ENCODE data around the gene SLC38A10. TPM values are rescaled to one million over a fixed set of nuclear protein-coding genes. Genes with fewer than 3 reads are reported as not detected.

Gene SLC38A10
- polyA plus RNA-seq, 4 donors, result 48.4 to 107 (median 79.2) TPM

DNA sequence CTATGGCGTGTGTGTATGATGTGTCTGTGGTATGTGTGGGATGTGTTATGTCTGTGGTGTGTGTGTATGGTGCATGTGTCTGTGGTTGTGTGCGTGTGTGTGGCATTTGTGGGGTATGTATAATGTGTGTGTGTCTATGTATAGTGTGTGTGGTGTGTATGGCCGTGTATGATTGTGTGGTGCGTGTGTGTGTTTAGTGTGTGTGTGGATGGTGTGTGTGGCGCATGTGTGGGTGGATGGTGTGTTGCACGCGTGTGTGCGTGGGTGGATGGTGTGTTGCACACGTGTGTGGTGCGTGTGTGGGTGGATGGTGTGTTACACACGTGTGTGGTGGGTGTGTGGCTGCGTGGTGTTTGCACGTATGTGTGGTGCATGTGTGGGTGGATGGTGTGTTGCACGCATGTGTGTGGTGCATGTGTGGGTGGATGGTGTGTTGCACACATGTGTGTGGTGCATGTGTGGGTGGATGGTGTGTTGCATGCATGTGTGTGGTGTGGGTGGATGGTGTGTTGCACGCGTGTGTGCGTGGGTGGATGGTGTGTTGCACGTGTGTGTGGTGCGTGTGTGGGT is 5.6 kb upstream of the SLC38A10 start:
- no peak for DNase-seq
- no peak overlapping the region for H3K4me3 ChIP-seq (ENCODE audit: low read depth in 1 of 3, low read length in 3 of 3)
- WGBS, 3 donors, result 92 to 96% (median 94%) methylated on average over 18 to 19 of the region's 19 CpGs
- no peaks in the 10 kb centered on the region for H3K9me3 ChIP-seq (ENCODE audit: control insufficient read depth in 2 of 2, insufficient read depth in 1 of 2, low read depth in 1 of 2, low read length in 1 of 2)
- FAIRE-seq, result no peak
- H3K36me3 ChIP-seq (ENCODE audit: control insufficient read depth in 3 of 3, insufficient read depth in 2 of 3, low read depth in 1 of 3, low read length in 3 of 3), result peaks cover 0 to 5% (median 0%) of the 10 kb centered on the region in 3 donors
- peaks cover 0 to 13% (median 0%) of the 10 kb centered on the region in 3 donors for H3K4me1 ChIP-seq (ENCODE audit: control insufficient read depth in 3 of 3, insufficient read depth in 2 of 3, low read depth in 1 of 3, low read length in 2 of 3)
- no peak overlapping the region for H3K27ac ChIP-seq (ENCODE audit: low read depth in 1 of 3, low read length in 2 of 3)
- no peaks in the 10 kb centered on the region for H3K27me3 ChIP-seq (ENCODE audit: control insufficient read depth in 3 of 3, insufficient read depth in 3 of 3, low read length in 3 of 3)

DNA sequence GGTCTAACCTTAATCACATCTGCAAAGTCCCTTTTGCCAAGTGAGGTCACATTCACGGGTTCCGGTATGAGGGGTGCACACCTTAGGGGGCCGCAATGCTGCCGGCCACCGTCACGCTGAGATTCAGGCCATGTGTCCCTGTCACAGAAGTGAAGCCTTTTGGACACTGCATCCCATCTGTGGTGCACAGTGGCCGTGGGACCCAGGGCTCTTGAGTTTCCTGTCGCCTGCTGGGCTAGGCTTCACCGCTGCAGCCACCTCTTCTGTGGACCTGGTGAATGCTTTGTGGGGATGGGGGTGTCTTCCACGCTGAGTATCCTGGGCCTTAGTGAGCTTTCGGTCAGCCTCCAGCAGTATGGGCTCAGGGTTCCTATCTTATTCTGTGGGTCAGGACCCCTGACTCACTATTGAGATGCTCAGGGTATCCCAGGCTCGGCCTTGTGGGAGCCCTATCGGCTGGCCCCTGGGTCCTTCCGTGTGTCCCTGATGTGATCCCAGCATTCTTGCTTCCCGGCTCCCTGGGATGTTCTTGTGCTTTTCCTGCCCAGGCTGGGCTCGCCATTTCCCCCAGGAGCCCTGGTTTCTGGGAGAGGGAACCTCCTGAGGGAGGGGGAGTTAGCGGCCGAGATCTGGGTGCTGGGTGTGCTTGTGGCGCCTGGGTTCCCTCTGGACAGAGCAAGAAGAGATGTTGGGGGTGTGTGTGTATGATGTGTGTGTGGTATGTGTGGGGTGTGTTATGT is 4.9 kb upstream of the SLC38A10 start:
- H3K27ac ChIP-seq (ENCODE audit: low read depth in 1 of 3, low read length in 2 of 3), result no peak overlapping the region

DNA sequence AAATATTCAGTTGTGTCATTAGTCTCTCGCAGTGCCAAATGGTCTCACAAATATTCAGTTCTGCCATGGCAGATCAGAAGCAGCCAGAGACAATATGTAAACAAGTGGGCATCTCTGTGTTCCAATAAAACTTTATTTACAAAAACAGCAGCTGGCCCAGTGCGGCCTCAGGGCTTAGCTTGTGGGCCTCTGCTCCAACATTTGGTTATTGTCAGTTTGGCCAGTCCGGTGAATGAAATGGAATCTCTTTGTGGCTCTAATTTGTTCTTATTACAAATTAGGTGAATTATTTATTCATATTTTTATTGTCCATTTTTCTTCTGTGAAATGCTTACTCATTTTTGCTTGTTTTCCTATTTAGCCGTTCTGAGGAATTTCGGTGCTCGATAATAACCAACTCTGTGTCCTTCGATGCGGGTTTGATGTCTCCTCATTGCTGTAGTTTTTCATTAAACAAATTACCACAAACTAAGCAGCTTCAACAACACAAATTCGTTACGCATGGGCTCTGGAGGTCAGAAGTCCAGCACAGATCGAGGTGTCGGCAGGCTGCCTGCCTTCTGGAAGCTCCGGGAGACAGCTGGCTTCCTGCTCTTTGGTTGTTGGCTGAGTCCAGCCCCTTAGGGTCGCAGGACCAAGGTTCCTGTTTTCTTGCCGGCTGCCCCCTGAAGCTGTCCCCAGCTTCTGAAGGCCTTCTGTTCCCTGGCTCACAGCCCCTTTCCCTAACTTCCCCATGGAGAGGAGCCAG is 4.1 kb upstream of the SLC38A10 start:
- no peak for FAIRE-seq

More for the DNA sequence above, 4.9 kb upstream of the SLC38A10 start:
- no peak for DNase-seq
- Histone ChIP-seq H3K4me1 (ENCODE audit: control insufficient read depth in 3 of 3, insufficient read depth in 2 of 3, low read depth in 1 of 3, low read length in 2 of 3) (peaks cover 0 to 14% (median 0%) of the 10 kb centered on the region in 3 donors), H3K9me3 (ENCODE audit: control insufficient read depth in 2 of 2, insufficient read depth in 1 of 2, low read depth in 1 of 2, low read length in 1 of 2) (no peaks in the 10 kb centered on the region), H3K4me3 (ENCODE audit: low read depth in 1 of 3, low read length in 3 of 3) (no peak overlapping the region), H3K27me3 (ENCODE audit: control insufficient read depth in 3 of 3, insufficient read depth in 3 of 3, low read length in 3 of 3) (no peaks in the 10 kb centered on the region), H3K36me3 (ENCODE audit: control insufficient read depth in 3 of 3, insufficient read depth in 2 of 3, low read depth in 1 of 3, low read length in 3 of 3) (peaks cover 0 to 4% (median 0%) of the 10 kb centered on the region in 3 donors)
- 92 to 96% (median 93%) methylated on average over 19 of the region's 19 CpGs for WGBS, 3 donors
- no peak for FAIRE-seq

GRCh38 chr17:81298325-81298990 is 3.4 kb upstream of the SLC38A10 start:
- DNase-seq (no peak), FAIRE-seq (no peak)
- no peaks in the 10 kb centered on the region for H3K27me3 ChIP-seq (ENCODE audit: control insufficient read depth in 3 of 3, insufficient read depth in 3 of 3, low read length in 3 of 3)
- peaks cover 0 to 14% (median 0%) of the 10 kb centered on the region in 3 donors for H3K4me1 ChIP-seq (ENCODE audit: control insufficient read depth in 3 of 3, insufficient read depth in 2 of 3, low read depth in 1 of 3, low read length in 2 of 3)
- H3K36me3 ChIP-seq (ENCODE audit: control insufficient read depth in 3 of 3, insufficient read depth in 2 of 3, low read depth in 1 of 3, low read length in 3 of 3), result no peaks in the 10 kb centered on the region
- no peak overlapping the region for H3K4me3 ChIP-seq (ENCODE audit: low read depth in 1 of 3, low read length in 3 of 3)
- H3K9me3 ChIP-seq (ENCODE audit: control insufficient read depth in 2 of 2, insufficient read depth in 1 of 2, low read depth in 1 of 2, low read length in 1 of 2), result no peaks in the 10 kb centered on the region
- no peak overlapping the region for H3K27ac ChIP-seq (ENCODE audit: low read depth in 1 of 3, low read length in 2 of 3)
- 81 to 86% (median 82%) methylated on average over 11 of the region's 11 CpGs for WGBS, 3 donors

More for the DNA sequence above, 4.1 kb upstream of the SLC38A10 start:
- H3K4me1 ChIP-seq (ENCODE audit: control insufficient read depth in 3 of 3, insufficient read depth in 2 of 3, low read depth in 1 of 3, low read length in 2 of 3), result peaks cover 0 to 14% (median 0%) of the 10 kb centered on the region in 3 donors
- DNase-seq, result peak in 1 of 2 donors; percentile 12
- WGBS, 3 donors, result 68 to 69% (median 68%) methylated on average over 15 of the region's 15 CpGs
- H3K27ac ChIP-seq (ENCODE audit: low read depth in 1 of 3, low read length in 2 of 3), result no peak overlapping the region
- no peaks in the 10 kb centered on the region for H3K36me3 ChIP-seq (ENCODE audit: control insufficient read depth in 3 of 3, insufficient read depth in 2 of 3, low read depth in 1 of 3, low read length in 3 of 3)
- H3K27me3 ChIP-seq (ENCODE audit: control insufficient read depth in 3 of 3, insufficient read depth in 3 of 3, low read length in 3 of 3), result no peaks in the 10 kb centered on the region
- H3K9me3 ChIP-seq (ENCODE audit: control insufficient read depth in 2 of 2, insufficient read depth in 1 of 2, low read depth in 1 of 2, low read length in 1 of 2), result no peaks in the 10 kb centered on the region
- H3K4me3 ChIP-seq (ENCODE audit: low read depth in 1 of 3, low read length in 3 of 3), result no peak overlapping the region

DNA sequence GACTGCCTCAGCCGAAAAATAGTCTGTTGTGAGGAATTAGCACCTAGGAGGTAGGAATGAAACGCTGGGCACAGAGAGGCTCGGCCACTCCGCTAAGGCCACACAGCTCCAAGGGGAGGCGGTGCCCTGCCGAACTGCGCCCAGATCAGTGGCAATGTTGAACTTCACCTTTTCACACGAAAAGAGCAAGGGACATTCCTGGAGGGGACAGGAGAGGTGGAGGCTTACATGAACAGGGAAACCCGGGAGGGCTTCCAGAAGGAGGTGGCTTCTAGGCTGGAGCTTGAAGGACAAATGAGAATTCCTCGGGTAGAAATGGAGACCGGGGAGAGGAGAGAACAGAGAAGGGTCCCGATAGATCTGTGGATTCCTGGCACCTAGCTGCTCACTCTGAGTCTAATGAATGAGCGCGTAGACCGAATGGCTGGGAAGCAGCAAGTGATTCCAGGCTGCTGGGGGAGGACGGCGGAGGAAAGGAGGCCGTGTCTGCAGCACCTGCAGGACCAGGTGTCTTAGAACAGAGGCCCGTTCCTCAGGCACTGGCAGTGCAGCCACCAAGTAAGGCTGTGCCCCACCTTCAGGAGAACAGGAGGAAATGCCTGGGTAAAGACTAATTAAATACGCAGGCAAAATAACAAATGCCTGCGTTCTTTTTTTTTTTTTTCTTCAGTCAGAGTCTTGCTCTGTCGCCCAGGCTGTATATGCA is 722 bp upstream of the SLC38A10 start:
- peak overlapping the region; percentile 90 to 96 (median 93) for H3K27ac ChIP-seq (ENCODE audit: low read depth in 1 of 3, low read length in 2 of 3)
- H3K36me3 ChIP-seq (ENCODE audit: control insufficient read depth in 3 of 3, insufficient read depth in 2 of 3, low read depth in 1 of 3, low read length in 3 of 3), result peaks cover 0 to 18% (median 0%) of the 10 kb centered on the region in 3 donors
- H3K4me1 ChIP-seq (ENCODE audit: control insufficient read depth in 3 of 3, insufficient read depth in 2 of 3, low read depth in 1 of 3, low read length in 2 of 3), result peaks cover 0 to 9% (median 0%) of the 10 kb centered on the region in 3 donors
- DNase-seq (peak; percentile 88 to 90), FAIRE-seq (no peak)
- peak overlapping the region; percentile 72 to 97 (median 94) for H3K4me3 ChIP-seq (ENCODE audit: low read depth in 1 of 3, low read length in 3 of 3)
- no peaks in the 10 kb centered on the region for H3K27me3 ChIP-seq (ENCODE audit: control insufficient read depth in 3 of 3, insufficient read depth in 3 of 3, low read length in 3 of 3)
- 3 to 17% (median 5%) methylated on average over 22 of the region's 22 CpGs for WGBS, 3 donors
- H3K9me3 ChIP-seq (ENCODE audit: control insufficient read depth in 2 of 2, insufficient read depth in 1 of 2, low read depth in 1 of 2, low read length in 1 of 2), result no peaks in the 10 kb centered on the region

- Histone ChIP-seq H3K9me3 (ENCODE audit: control insufficient read depth in 2 of 2, insufficient read depth in 1 of 2, low read depth in 1 of 2, low read length in 1 of 2) (no peaks in the 10 kb centered on the region), H3K36me3 (ENCODE audit: control insufficient read depth in 3 of 3, insufficient read depth in 2 of 3, low read depth in 1 of 3, low read length in 3 of 3) (peaks cover 0 to 27% (median 2%) of the 10 kb centered on the region in 3 donors), H3K27ac (ENCODE audit: low read depth in 1 of 3, low read length in 2 of 3) (peak overlapping the region; percentile 90 to 96 (median 93)), H3K27me3 (ENCODE audit: control insufficient read depth in 3 of 3, insufficient read depth in 3 of 3, low read length in 3 of 3) (no peaks in the 10 kb centered on the region), H3K4me1 (ENCODE audit: control insufficient read depth in 3 of 3, insufficient read depth in 2 of 3, low read depth in 1 of 3, low read length in 2 of 3) (peaks cover 0 to 9% (median 0%) of the 10 kb centered on the region in 3 donors), H3K4me3 (ENCODE audit: low read depth in 1 of 3, low read length in 3 of 3) (peak overlapping the region; percentile 72 to 97 (median 94))
- WGBS, 3 donors, result 0 to 1% (median 1%) methylated on average over 41 to 48 of the region's 48 CpGs
- FAIRE-seq (no peak), DNase-seq (peak; percentile 34 to 58)
Observed at GRCh38 chr17:81294512-81295030, 536 bp downstream of the SLC38A10 start.

GRCh38 chr17:81292450-81292849 is 2.7 kb downstream of the SLC38A10 start:
- no peaks in the 10 kb centered on the region for H3K27me3 ChIP-seq (ENCODE audit: control insufficient read depth in 3 of 3, insufficient read depth in 3 of 3, low read length in 3 of 3)
- H3K4me1 ChIP-seq (ENCODE audit: control insufficient read depth in 3 of 3, insufficient read depth in 2 of 3, low read depth in 1 of 3, low read length in 2 of 3), result peaks cover 0 to 9% (median 0%) of the 10 kb centered on the region in 3 donors
- 73 to 80% (median 74%) methylated on average over 12 of the region's 12 CpGs for WGBS, 3 donors
- H3K36me3 ChIP-seq (ENCODE audit: control insufficient read depth in 3 of 3, insufficient read depth in 2 of 3, low read depth in 1 of 3, low read length in 3 of 3), result peaks cover 2 to 48% (median 5%) of the 10 kb centered on the region in 3 donors
- DNase-seq, result no peak
- H3K9me3 ChIP-seq (ENCODE audit: control insufficient read depth in 2 of 2, insufficient read depth in 1 of 2, low read depth in 1 of 2, low read length in 1 of 2), result no peaks in the 10 kb centered on the region
- FAIRE-seq, result no peak
- H3K27ac ChIP-seq (ENCODE audit: low read depth in 1 of 3, low read length in 2 of 3), result no peak overlapping the region
- no peak overlapping the region for H3K4me3 ChIP-seq (ENCODE audit: low read depth in 1 of 3, low read length in 3 of 3)
